ENCODE measurements around the gene ACTL7B. TPM values are rescaled to one million over a fixed set of nuclear protein-coding genes. Genes with fewer than 3 reads are reported as not detected.
"Not testable (repeated sequence)": the region's sequence is repeated elsewhere in the genome, so short reads cannot be mapped to it uniquely, and the experiment has no call there.

The ACTL7B gene
- total and polyA plus RNA-seq, 10 donors, result 0.11 TPM; not detected in 9

GRCh38 chr9:108850293-108850897, 5.4 kb downstream of the ACTL7B start:
- intact Hi-C loops (cut with DNase I; ENCODE audit: low total_unique reads), result no loop called here
- Histone ChIP-seq H3K9me3 (no peaks in the 10 kb centered on the region), H3K4me1 (no peaks in the 10 kb centered on the region), H3K36me3 (no peaks in the 10 kb centered on the region), H3K27ac (no peak overlapping the region), H3K4me3 (no peak overlapping the region), H3K27me3 (replicated peaks in 1 of 7) (no peaks in the 10 kb centered on the region)
- no peak for TF ChIP-seq CTCF (IDR thresholded peaks at IDR 0.05 in 8 of 11, conservative IDR thresholded peaks at IDR 0.05 in 3 of 11)
- WGBS, 5 donors, result 88 to 99% (median 95%) methylated on average over 3 of the region's 3 CpGs
- no peak for DNase-seq

GRCh38 chr9:108848296-108848695, 7.5 kb downstream of the ACTL7B start:
- H3K27me3 ChIP-seq (replicated peaks in 1 of 7); H3K4me1 ChIP-seq; DNase-seq; H3K36me3 ChIP-seq; H3K4me3 ChIP-seq; H3K27ac ChIP-seq; intact Hi-C loops (cut with DNase I; ENCODE audit: low total_unique reads); H3K9me3 ChIP-seq: not testable (repeated sequence)
- 90 to 96% (median 94%) methylated on average over 8 of the region's 8 CpGs for WGBS, 5 donors

GRCh38 chr9:108845947-108846346, 9.8 kb downstream of the ACTL7B start:
- intact Hi-C loops (cut with DNase I; ENCODE audit: low total_unique reads), result no loop called here

GRCh38 chr9:108845507-108845906, 10.3 kb downstream of the ACTL7B start:
- Histone ChIP-seq H3K27ac (no peak overlapping the region), H3K27me3 (replicated peaks in 1 of 7) (no peaks in the 10 kb centered on the region), H3K36me3 (no peaks in the 10 kb centered on the region), H3K4me3 (no peak overlapping the region), H3K4me1 (peaks cover 0 to 17% (median 2%) of the 10 kb centered on the region in 6 donors), H3K9me3 (no peaks in the 10 kb centered on the region)
- intact Hi-C loops (cut with DNase I; ENCODE audit: low total_unique reads), result no loop called here
- TF ChIP-seq CTCF (IDR thresholded peaks at IDR 0.05 in 8 of 11, conservative IDR thresholded peaks at IDR 0.05 in 3 of 11), result no peak
- TF ChIP-seq POLR2A (IDR thresholded peaks at IDR 0.05), result no peak
- no peak for TF ChIP-seq POLR2AphosphoS5 (IDR thresholded peaks at IDR 0.05)
- no peak for DNase-seq
- 91 to 96% (median 92%) methylated on average over 5 of the region's 5 CpGs for WGBS, 5 donors

More at GRCh38 chr9:108845947-108846346, 9.8 kb downstream of the ACTL7B start:
- TF ChIP-seq CTCF (IDR thresholded peaks at IDR 0.05 in 8 of 11, conservative IDR thresholded peaks at IDR 0.05 in 3 of 11), result no peak
- no peak for TF ChIP-seq POLR2AphosphoS5 (IDR thresholded peaks at IDR 0.05)
- TF ChIP-seq POLR2A (IDR thresholded peaks at IDR 0.05), result no peak
- Histone ChIP-seq H3K27ac (no peak overlapping the region), H3K27me3 (replicated peaks in 1 of 7) (no peaks in the 10 kb centered on the region), H3K36me3 (no peaks in the 10 kb centered on the region), H3K4me1 (peaks cover 0 to 17% (median 2%) of the 10 kb centered on the region in 6 donors), H3K9me3 (no peaks in the 10 kb centered on the region), H3K4me3 (no peak overlapping the region)
- no peak for DNase-seq
- 83 to 98% (median 85%) methylated on average over 2 of the region's 2 CpGs for WGBS, 5 donors

GRCh38 chr9:108844856-108845255, 10.9 kb downstream of the ACTL7B start:
- TF ChIP-seq POLR2A (IDR thresholded peaks at IDR 0.05), result no peak
- no peak for TF ChIP-seq CTCF (IDR thresholded peaks at IDR 0.05 in 8 of 11, conservative IDR thresholded peaks at IDR 0.05 in 3 of 11)
- no peak for TF ChIP-seq POLR2AphosphoS5 (IDR thresholded peaks at IDR 0.05)
- intact Hi-C loops (cut with DNase I; ENCODE audit: low total_unique reads), result no loop called here
- H3K27ac ChIP-seq, result no peak overlapping the region
- no peaks in the 10 kb centered on the region for H3K9me3 ChIP-seq
- WGBS, 5 donors, result 91 to 95% (median 95%) methylated on average over 2 of the region's 2 CpGs
- peaks cover 0 to 17% (median 2%) of the 10 kb centered on the region in 6 donors for H3K4me1 ChIP-seq
- no peak overlapping the region for H3K4me3 ChIP-seq
- H3K27me3 ChIP-seq (replicated peaks in 1 of 7), result no peaks in the 10 kb centered on the region
- H3K36me3 ChIP-seq, result no peaks in the 10 kb centered on the region
- no peak for DNase-seq
